Measurements from ENCODE around the gene CPN2.
A peak's percentile ranks its signal among the peaks of the same experiment; 100 is the strongest.

CPN2 gene

DNA sequence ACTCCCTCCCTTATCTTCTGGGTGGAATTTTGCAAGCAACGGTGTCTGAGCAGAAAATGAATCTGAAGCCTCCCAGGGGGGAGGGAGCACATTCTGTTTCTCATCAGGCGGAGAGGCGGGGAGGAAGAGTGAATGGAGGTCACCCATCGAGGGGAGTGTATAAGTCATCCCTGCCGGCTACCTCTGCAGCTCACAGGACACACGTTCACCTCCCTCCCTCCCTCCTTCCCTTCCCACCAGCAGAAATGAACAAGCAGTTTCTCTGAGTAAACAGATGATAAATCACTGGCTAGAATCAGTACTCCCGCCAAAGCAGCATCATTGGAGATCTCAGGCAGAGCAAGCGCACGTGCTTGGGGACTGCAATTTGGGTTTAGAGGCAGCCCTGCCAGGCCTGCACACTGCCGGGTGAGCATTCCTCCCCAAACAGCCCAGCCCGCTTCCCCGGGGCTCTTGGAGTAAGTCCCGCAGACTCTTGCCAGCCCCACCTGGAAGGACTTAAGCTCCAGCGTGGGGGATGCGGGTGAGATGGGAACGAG, 38.3 kb downstream of the CPN2 start:
- DNase-seq (ENCODE audit: low spot score): no peak

GRCh38 chr3:194312186-194312742, 38.9 kb downstream of the CPN2 start:
- DNase-seq (ENCODE audit: low spot score): no peak

- no peak for DNase-seq (ENCODE audit: low spot score)
Observed at GRCh38 chr3:194311000-194311399, 40.1 kb downstream of the CPN2 start.

DNA sequence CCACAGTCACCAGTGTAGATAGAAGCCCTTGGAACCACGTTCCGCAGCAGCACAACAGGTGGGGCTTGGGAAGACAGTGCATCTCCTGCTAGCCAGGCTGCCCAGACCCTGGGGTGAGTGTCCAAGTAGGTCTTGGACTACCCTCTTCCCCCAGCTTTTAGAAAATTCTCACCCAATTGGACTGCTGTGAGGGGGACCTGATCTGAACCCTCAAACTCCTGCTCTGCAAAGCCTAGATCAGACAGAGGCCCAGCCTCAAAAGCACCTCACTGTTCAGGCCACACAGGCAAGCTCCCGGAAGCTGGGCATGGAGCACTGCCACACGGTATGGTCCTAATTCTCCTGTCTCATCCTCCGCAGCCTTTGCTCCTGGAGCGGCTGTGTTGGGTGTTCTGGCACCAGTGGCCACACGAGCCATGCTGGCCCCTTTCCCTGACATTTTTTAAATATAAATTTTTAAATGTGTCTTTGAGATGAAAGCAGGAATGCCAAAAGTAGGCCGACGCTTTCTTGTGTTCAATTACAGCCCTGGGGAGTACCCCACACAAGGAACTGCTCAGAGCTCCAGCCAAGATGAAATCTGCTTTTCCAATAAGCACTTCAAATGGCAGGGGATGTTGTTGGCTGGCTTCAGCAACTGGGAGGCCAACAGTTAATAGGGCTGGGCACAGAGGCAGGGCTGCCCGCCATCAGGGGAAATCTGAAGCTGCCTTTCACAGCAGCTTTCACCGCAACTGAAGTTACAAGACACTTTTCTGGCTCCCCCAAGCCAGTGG, 40.9 kb downstream of the CPN2 start:
- no peak for DNase-seq (ENCODE audit: low spot score)

DNA sequence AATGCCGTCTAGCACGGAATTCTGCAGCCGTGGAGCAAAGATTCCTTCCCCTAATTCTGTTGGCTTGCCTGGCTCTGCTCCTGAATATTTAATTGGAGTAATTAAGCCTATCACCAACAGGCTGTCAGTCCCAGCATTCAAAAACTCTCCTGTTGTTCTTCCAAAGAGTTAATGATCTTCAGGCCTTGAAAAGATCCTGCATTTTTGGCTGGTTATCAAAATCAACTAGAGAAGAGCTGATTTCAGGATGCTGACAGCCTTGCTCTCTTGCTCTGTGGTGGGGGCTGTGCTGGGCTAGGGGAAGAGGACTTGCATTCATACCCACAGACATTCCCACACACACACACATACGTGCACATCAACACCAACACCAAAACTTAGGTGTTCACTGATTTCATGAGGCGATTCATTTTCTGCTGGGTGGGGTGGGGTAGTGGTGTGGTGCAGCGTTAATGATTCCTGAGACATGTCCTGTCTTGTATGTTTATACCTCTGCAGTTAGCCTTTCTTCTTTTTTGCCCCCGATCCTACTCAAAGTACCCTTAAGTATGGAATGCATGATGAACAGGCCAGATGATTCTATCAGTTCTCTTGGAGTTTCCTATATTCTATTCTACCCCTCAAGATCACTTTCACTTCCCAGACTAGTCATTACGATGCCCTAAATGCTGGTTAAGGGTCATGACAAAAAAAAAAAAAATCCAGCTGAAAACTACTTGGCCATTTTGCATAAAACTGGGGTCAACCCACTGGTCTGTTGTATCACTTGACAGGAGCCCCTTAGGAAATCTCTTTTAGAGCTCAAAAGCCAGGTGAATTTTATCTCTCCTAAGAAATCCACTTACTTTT, 42.3 kb downstream of the CPN2 start:
- no peak for DNase-seq (ENCODE audit: low spot score)

- DNase-seq (ENCODE audit: low spot score): no peak
Observed at GRCh38 chr3:194307849-194308248, 43.3 kb downstream of the CPN2 start.

GRCh38 chr3:194306771-194307640, 44.1 kb downstream of the CPN2 start:
- DNase-seq (ENCODE audit: low spot score): no peak

DNA sequence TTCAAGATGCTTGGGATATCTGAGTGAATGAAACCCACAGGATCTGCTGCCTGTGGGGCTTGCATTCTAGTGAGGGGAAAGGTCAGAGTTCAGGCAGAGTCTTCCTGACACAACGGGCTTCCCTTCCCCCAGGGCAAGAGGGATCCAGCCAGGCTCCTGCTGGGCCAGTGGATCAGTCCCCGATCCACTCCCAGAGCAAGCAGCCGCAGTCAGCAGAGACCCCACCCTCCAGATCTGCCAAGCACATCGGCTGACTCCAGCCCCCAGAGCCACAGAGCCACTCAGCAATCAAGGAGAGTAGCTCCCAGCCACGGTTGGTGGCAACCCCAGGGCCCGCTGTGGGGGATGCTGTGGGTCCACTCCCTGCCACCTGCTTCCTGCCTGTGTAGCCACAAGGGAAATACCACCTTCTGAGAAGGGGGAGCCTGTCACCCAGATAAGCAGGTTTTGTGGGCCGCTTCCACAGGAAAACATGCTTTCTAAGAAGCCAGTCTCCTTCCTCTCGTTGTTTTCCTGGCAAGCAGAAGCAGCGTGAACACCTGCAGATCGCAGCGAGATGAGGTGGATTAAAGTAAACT, 44.9 kb downstream of the CPN2 start:
- DNase-seq (ENCODE audit: low spot score): no peak

DNA sequence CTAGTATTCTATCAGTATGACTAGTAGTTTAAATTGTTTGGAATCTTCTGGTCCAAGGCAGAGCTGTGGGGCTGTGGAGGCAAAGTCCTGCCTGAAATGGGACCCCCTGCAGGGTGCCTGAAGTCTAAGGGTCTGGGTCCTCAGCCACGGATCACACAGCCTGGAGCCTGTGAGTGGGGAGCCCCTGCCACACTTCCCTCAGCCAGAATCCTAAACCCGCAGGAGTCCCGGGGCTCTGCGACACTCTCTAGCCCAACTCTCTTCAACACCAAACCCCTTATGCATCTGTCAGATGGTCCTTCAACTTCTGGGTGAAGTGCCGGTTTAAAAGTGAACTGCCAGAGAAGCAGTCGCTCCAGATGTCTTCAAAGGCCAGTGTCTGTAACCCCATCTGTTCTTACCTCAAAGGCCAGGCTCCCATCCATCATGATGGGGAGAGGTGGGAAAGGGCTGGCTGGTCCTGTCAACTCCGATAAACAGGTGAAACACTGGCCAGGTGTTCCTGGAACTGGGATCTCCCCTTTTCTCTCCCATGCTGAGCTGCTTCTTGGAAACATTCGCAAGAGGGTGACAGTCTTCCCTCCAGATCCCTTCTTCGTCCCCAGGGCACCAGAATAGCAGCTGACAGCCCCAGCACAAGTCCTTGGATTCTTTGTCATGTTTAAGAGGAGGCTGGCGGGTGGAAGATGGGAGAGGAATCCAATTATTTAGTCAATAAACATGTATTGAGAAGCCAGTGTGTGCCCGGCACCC, 45.6 kb downstream of the CPN2 start:
- DNase-seq (ENCODE audit: low spot score): no peak

- DNase-seq (ENCODE audit: low spot score): no peak
Observed at GRCh38 chr3:194304186-194304917, 46.8 kb downstream of the CPN2 start.

DNA sequence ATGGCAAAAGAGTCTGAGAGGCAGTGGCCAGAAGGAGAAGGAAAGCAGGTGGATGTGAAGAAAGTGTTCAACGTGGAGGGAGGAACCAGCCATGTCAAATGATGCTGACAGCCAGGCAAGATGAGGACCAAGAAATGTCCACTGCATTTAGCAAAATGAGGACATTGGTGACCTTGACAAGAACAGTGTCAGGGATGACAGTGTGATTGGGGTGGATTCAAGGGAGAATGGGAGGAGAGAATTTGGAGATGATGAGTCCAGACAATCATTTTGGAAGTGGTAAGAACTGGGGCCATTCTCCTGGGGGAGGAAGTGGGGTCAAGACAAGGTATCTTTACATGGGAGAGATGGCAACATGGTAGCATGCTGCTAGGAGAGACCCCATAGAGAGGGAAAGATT, 47.4 kb downstream of the CPN2 start:
- no peak for DNase-seq (ENCODE audit: low spot score)

DNA sequence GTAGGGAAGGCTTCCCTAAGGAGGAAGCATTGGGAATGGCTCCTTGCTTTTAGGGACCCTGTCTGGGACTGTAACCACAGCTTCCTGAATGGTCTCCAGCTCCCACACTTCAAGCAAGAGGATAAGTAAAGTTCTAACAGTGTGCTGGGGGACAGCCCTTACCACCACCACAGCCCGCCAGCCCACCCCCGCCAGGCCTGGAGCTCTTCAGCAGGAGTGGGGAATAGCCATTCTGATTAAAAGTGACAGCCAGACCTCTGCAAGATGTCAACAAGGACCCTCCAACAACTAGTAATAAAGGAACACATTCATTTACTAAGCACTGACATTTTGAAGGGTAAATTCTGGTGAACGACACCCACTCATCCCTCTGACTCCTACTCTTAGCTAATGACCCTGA, 49.4 kb downstream of the CPN2 start:
- no peak for DNase-seq (ENCODE audit: low spot score)

DNA sequence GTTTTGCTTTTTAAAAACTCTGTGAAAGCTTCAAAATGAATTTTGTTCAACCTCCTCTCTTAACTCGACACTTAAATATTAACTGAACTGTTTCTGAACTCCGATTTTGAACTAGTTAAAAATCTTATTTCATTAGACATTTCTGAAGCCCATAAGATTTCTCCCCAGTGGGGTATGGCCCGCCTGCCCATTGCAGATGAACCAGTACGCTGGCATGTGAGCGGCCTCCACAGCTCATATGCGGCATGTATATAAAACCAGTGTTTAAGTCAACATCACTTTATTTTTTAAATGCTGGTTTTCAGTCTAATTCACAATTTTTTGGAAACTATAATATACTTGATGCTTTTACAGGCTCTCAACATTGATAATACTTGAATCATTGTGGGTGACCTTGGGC, 50.2 kb downstream of the CPN2 start:
- DNase-seq (ENCODE audit: low spot score): no peak

DNA sequence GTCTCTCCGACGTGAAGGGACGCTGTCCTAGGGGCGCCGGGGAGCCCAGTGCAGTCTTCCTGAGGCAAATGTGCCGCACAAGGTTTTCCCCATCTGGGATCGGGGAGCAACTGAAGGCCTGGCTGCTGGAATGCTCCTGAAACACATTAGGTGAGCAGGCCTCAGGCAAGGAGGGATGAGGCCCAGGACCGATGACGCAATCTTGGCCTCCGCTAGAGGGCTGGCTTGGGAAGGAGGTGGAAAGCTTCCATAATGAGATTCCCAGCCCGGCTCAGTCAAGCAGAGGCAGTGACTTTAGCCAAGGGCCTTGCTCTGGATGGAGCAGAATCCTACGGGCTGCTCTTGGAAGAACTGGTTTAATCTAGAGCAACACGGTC, 50.8 kb downstream of the CPN2 start:
- DNase-seq (ENCODE audit: low spot score): peak; percentile 61

DNA sequence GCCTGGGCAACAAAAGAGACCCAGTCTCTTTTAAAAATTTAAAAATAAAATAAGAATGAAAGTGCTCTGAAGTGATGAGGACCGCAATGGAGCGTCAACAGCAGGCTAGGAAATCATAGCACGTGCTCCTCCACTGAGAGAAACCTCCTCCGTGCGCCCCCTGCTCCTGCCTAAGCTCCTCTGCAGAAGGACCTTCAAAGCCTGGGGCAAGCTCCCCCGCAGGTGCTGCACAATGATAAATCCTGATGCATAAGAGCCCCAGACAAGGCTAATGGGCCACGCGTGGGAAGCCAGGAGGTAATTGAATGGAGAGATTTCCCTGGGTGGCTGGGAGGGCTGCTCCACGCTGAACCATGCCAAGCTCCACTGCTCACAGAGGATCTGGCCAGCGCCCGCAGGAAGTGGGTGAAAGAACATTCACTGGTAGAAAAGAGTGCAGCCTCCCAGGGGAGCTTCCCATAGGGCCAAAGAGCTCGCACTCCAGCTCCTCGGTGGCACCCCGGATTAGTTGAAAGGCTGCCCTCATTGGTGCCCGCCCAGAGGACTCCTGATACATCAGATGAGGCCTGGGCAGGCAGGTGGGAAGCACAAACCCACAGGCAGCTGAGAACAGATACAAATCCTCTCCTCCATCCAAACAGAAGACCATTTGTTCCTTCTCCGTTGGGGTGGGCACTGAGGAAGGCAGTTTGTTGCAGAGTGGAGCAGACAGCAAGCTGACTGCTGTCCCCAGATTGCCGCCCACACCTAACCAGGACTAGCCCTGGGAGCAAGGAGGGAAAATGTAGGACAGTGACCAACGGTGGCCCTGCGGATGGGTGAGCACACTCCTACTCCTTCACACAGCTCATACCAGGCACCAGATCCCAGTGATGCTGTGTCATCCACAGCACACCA, 52.5 kb downstream of the CPN2 start:
- no peak for DNase-seq (ENCODE audit: low spot score)

- DNase-seq (ENCODE audit: low spot score): peak; percentile 75
Observed at GRCh38 chr3:194296454-194297263, 54.5 kb downstream of the CPN2 start.

DNA sequence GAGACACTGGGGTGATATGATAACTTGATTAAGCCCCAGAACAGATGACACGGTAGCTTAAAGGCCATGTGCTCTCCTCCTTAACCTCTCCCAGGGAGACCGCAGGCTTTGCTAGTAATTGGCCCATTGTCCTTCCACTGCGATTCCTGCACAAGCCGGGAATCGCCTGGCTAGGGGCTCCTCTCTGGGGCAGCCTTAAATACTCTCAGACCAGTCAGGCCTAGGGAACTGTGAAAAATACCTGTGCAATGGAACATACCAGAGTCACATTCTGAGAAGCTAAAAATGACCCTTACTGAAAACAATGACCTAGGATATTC, 56.3 kb downstream of the CPN2 start:
- DNase-seq (ENCODE audit: low spot score): no peak

DNA sequence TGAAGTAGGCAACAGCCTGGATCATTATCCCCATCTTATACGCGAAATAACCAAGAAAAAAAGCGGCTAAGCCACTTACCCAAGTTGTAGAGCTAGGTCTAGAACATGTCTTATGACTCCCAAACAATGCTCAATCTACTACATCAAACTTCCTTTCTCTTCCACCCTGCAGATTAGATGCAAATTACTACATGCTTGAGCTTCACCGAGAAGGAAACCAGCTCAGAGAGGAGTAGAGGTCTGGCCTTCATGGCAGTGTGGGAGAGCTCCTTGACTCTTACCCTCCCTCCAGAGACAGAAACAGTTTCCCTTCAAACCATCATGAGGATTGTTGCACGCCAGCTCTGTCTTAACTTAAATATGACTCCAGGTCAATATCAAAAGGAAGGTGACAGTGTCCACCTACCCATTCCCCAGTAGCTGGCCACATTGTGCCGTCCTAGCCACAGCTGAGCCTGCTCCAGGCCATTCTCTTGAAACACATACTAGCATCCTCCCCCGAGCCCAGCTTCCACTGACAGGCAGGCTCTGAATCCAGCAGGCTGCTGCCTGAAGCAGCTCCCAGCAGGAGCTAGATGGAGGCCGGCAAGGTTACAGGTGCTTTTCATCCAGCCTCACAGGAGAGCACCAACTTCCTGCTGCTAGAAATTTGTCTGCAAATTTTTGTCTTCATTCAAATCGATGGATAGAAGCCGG, 56.8 kb downstream of the CPN2 start:
- DNase-seq (ENCODE audit: low spot score): no peak

Data from HuH-7.5 (cell line).